ENCODE results near the gene KCNIP4. TPM values are rescaled to one million over a fixed set of nuclear protein-coding genes. Genes with fewer than 3 reads are reported as not detected.

KCNIP4 gene
- total RNA-seq, 1 donor from 2014 or later, result not detected

GRCh38 chr4:20847124-20847747, 1101.3 kb downstream of the KCNIP4 start:
- Histone ChIP-seq H3K4me1 (no peaks in the 10 kb centered on the region), H3K4me3 (no peak overlapping the region), H3K36me3 (no peaks in the 10 kb centered on the region), H3K9me3 (no peaks in the 10 kb centered on the region), H3K27ac (no peak overlapping the region), H3K27me3 (no peaks in the 10 kb centered on the region)
- ATAC-seq, result no peak
- intact Hi-C loops (cut with DNase I), result no loop called here
- DNase-seq, result no peak
- no peak for TF ChIP-seq CTCF (IDR thresholded peaks at IDR 0.05)

- Histone ChIP-seq H3K4me1 (peaks cover 6% of the 10 kb centered on the region), H3K9me3 (no peaks in the 10 kb centered on the region), H3K27me3 (no peaks in the 10 kb centered on the region), H3K4me3 (no peak overlapping the region), H3K36me3 (no peaks in the 10 kb centered on the region), H3K27ac (no peak overlapping the region)
- DNase-seq (no peak), ATAC-seq (no peak)
- intact Hi-C loops (cut with DNase I), result no loop called here
- no peak for TF ChIP-seq CTCF (IDR thresholded peaks at IDR 0.05)
Observed at GRCh38 chr4:20844311-20844710, 1104.3 kb downstream of the KCNIP4 start.

- intact Hi-C loops (cut with DNase I), result no loop called here
- Histone ChIP-seq H3K27me3 (no peaks in the 10 kb centered on the region), H3K9me3 (no peaks in the 10 kb centered on the region), H3K27ac (no peak overlapping the region), H3K36me3 (no peaks in the 10 kb centered on the region), H3K4me1 (peaks cover 6% of the 10 kb centered on the region), H3K4me3 (no peak overlapping the region)
- DNase-seq (no peak), ATAC-seq (peak; percentile 68)
- TF ChIP-seq CTCF (IDR thresholded peaks at IDR 0.05), result no peak
Observed at GRCh38 chr4:20840648-20841190, 1107.9 kb downstream of the KCNIP4 start.

- no peaks in the 10 kb centered on the region for H3K27me3 ChIP-seq
- H3K4me1 ChIP-seq, result peaks cover 6% of the 10 kb centered on the region
- no peak overlapping the region for H3K4me3 ChIP-seq
- intact Hi-C loops (cut with DNase I), result no loop called here
- no peaks in the 10 kb centered on the region for H3K9me3 ChIP-seq
- DNase-seq (no peak), ATAC-seq (peak; percentile 83)
- H3K27ac ChIP-seq, result no peak overlapping the region
- no peak for TF ChIP-seq CTCF (IDR thresholded peaks at IDR 0.05)
- no peaks in the 10 kb centered on the region for H3K36me3 ChIP-seq
Observed at GRCh38 chr4:20839957-20840356, 1108.6 kb downstream of the KCNIP4 start.

- Histone ChIP-seq H3K9me3 (no peaks in the 10 kb centered on the region), H3K36me3 (no peaks in the 10 kb centered on the region), H3K4me1 (peaks cover 6% of the 10 kb centered on the region), H3K27me3 (no peaks in the 10 kb centered on the region), H3K27ac (no peak overlapping the region), H3K4me3 (no peak overlapping the region)
- intact Hi-C loops (cut with DNase I), result no loop called here
- DNase-seq (no peak), ATAC-seq (no peak)
- TF ChIP-seq CTCF (IDR thresholded peaks at IDR 0.05), result no peak
Observed at GRCh38 chr4:20838476-20838875, 1110.1 kb downstream of the KCNIP4 start.

Data from upper lobe of right lung (tissue), 1 donor.